Left cardiac atrium (tissue), 4 donors: ENCODE data around the gene TSR3. TPM values are rescaled to one million over a fixed set of nuclear protein-coding genes. Genes with fewer than 3 reads are reported as not detected.

Experiments
- ATAC-seq, 2 donors: fragments of 200-7000 bp; cut with Tn5 transposase; one replicate each; pipeline ENCODE4 v1.9.1; 2020; ENCODE audit warnings: mild to moderate bottlenecking in 2 of 2, moderate library complexity in 2 of 2
- DNase-seq: peaks from one replicate; pipeline ENCODE4 v3.0.0-alpha.2; 2020
- intact Hi-C, 2 donors: fragments of 100-400 bp; cut with DNase I; formaldehyde crosslinking; loops; one replicate each; pipeline versions ENCODE4 v1.14.1 to v1.15.1; 2022 to 2023
- total RNA-seq, 2 donors: library from RNA; stranded (reverse); fragmentation: NEBNext Ultra II Directional; extraction: Animal tissue kit (Norgen Biotek cat#: 25700); gene quantifications; one replicate each; pipeline ENCODE4 v1.2.1, GENCODE V29; 2021
- donor health status: DM: no; HTN: yes; CAD: no.
- donor health status: DM: no; HTN: yes; CAD: no; lungs with severe emphysema.
- donor health status: DM: yes; HTN: yes; CAD: no.
- donor health status: Dilated cardiomyopathy.

The TSR3 gene
- total RNA-seq, 2 donors from 2014 or later = 44.5 to 59.1 TPM

- DNase-seq = no peak
- intact Hi-C loops = no loop called here
- no peak for ATAC-seq
Measured at GRCh38 chr16:1315081-1316032, 36.3 kb downstream of the TSR3 start.

DNA sequence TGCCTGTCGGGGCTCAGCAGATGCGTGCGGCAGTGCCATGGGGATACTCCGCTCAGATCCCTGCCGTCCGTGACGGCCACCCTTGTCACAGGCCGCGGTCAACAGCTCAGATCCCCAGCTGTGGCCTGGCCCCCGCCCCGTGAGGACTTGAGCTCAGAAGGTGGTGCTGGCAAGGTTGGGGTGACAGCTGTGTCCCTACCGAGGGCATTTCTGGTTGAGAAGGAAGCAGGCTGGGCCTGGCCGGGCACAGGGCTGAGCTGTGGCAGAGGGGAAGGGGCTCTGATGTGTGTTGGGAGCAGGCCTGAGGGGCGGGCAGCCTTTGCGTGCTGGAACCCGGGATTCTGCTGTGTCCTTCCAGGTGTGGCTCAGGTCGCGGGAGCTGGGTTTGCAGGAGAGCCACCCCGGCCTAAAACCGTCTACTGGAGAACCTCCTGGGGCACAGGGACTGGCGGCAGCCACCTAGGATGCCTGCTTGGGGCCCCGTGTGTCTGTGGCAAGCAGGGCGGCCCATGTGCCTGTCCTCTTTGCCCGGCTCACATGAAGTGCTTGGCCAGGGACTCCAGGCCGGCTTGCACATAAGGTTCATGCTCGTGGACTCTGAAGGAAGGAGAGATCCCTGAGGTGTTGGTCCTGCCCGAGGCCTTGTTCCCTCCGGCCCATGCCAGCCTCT, 37.1 kb downstream of the TSR3 start:
- intact Hi-C loops = no loop called here
- ATAC-seq = no peak

GRCh38 chr16:1313721-1314369, 37.8 kb downstream of the TSR3 start:
- DNase-seq = no peak
- intact Hi-C loops = no loop called here
- ATAC-seq = no peak

More for the DNA sequence above, 37.1 kb downstream of the TSR3 start:
- no peak for DNase-seq

DNA sequence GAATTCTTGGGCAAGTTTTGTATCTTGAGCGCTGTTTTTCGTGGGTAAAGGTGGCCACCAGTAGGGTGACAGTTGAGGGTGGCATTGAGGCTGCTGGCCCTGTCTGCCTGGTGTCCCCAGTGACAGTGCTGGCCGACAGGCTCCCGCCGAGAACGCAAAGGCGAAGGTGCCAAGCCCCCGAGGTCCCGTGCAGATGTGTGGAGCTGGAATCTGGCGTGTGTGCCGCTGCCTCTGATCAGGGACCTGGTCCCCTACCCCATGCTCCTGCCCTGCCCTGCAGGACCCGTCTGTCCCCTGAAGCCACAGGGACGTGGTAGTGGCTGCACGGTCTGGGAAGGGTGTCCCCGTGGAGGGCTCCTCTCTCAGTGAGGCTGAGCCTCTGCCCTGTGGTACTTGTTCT, 38.8 kb downstream of the TSR3 start:
- ATAC-seq (no peak), DNase-seq (no peak)
- intact Hi-C loops = no loop called here

DNA sequence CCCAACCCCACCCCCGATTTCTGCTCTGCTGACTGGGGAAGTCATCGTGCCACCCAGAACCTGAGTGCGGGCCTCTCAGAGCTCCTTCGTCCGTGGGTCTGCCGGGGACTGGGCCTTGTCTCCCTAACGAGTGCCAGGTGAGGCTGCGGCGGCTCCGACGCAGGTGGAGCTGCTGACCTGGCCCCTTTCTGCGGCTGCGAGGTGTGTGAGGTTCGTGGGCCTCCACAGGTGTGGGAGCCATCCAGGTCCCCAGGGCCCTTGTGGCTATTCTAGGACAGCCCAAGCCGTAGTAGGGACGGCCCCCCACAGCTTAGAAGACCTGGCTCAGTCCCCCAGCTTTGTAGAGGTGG, 39.2 kb downstream of the TSR3 start:
- ATAC-seq (no peak), DNase-seq (no peak)
- intact Hi-C loops = no loop called here

GRCh38 chr16:1311738-1312466, 39.8 kb downstream of the TSR3 start:
- no peak for DNase-seq
- intact Hi-C loops = no loop called here
- ATAC-seq = peak in 1 of 2 donors; percentile 4

DNA sequence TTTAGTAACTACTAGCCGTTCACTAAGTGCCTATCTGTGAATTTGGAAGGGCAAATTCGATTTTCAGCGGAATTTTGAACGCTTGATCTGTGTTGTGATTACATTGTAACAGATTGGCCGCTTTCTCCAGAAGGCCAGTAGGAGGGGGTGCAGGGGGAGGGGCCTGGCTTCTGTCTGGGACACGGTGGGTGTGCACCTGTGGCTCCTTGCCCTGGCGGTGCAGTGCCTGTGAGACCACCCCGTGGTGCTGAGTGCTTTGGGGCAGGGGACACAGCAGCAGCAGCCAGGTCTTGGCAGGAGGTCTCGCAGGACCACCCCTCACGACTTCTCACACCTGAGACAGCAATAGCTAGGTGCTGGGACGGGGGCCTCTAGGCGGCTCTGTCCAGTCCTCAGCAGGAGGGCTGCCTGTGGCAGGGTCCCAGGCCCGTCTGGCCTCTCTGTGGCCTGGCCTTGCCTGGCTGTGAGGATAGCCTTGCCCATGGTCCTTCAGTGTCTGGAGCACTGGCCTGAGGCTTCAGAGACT, 40.4 kb downstream of the TSR3 start:
- intact Hi-C loops = no loop called here
- ATAC-seq = no peak
- DNase-seq = no peak

DNA sequence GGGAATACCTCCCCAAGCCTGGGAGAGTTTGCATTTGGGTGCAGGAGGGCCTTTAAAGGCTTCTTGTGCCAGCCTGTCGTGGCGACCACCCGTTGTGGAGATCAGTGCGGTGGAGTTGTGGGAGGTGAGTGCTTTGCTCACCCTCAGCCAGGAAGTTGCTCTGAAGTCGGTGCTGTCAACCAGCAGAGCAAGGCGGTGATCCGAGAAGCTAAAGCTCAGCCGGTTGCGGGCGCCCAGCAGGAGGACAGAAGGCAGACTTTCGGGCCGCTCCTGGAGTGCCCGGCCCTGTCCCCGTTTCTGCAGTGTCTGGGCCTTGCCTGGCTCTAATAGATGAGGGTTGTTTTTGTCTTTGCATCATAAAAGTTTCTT, 40.9 kb downstream of the TSR3 start:
- intact Hi-C loops = no loop called here
- DNase-seq (no peak), ATAC-seq (no peak)

DNA sequence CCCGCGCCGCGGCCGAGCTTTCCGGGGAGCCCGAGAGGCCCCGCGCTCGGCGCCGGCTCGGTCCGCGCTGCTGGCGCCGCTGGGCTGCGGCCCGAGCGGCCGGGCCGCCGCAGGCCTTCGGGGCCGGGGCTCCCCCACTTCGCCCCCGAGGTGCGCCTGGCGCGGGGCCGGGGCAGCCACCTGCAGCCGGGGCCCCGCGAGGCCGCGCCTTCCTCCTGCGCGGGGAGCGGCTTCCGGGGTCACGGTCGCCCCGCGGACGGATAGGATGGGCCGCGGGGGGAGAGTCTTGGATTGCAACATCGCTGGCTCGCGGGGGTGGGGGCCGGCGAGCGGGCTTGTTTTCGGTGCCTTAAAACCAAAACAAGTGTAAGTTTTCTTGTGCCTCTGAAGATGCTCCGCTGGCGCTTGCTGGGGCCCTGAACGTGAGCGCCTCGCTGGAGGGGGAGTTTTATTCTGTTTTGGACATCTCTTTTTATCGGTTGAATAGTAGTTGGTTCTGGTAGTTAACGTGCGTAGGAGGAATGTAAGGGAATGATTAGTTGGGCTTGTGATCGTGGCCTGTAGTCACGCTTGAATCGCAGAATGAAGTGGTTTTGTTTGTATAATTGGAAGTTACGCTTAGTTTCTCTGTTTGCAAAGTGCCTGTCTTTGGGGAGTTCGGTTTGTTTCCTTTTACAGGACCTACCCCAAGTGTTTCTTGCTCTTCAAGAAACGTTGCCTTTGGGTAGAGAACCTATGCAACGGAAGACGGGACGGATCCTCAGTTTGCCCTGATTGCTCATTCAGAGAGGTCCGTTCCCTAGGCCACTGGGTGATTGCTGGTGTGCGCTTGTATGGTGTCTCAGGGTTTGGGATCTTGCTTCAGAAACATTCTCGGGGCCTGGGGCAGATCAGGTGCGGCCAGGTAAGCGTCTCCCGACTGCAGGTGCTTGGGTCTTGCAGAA, 41.5 kb downstream of the TSR3 start:
- intact Hi-C loops = no loop called here
- ATAC-seq = peak in 1 of 2 donors; percentile 4
- DNase-seq = peak; percentile 64

DNA sequence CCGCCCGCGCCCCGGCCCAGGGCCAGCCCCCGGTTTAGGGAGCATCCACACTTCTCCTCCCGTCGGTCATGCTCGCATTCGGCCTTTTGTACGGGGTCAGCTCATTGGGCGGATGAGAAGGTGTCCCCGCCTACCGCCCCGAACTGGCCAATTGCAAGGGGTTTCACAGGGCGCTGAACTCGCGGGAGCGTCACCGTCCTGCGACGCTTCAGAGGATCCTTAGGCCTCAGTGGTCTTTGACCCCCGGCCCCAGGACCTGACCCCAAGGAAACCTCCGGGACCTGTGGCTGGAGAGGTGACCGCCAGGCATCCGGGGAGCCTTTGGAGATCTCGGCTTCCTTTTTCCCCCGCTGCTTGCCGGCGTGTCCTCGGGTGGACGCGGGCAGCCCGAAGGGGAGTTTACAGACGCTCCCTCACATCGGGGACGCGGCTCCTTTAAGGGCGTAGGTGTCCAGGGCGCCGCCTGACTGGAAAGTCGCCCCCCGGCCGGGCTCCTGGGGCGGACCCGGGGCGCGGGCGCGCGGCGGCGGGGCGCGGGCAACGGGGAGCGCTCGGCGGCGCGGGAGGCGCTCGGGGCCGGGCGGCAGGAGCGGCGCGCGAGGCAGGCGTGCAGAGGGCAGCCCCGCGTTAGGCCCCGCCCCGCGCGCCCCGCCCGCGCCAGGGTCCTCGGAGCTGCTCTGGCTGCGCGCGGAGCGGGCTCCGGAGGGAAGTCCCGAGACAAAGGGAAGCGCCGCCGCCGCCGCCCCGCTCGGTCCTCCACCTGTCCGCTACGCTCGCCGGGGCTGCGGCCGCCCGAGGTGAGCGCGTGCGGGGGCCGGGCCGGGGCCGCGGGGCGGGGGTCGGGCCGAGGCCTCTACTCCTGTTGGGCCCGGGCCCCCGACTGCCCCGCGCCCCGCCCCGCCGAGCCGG, 42.4 kb downstream of the TSR3 start, which contains the start of gene UBE2I:
Gene UBE2I (plus strand): TSS at position 660 of the 909 bp plus-strand sequence. CDS start 4,395 bp downstream, outside the sequence.
- intact Hi-C loops = no loop called here
- peak; percentile 92 to 93 for ATAC-seq
- DNase-seq = peak; percentile 97

DNA sequence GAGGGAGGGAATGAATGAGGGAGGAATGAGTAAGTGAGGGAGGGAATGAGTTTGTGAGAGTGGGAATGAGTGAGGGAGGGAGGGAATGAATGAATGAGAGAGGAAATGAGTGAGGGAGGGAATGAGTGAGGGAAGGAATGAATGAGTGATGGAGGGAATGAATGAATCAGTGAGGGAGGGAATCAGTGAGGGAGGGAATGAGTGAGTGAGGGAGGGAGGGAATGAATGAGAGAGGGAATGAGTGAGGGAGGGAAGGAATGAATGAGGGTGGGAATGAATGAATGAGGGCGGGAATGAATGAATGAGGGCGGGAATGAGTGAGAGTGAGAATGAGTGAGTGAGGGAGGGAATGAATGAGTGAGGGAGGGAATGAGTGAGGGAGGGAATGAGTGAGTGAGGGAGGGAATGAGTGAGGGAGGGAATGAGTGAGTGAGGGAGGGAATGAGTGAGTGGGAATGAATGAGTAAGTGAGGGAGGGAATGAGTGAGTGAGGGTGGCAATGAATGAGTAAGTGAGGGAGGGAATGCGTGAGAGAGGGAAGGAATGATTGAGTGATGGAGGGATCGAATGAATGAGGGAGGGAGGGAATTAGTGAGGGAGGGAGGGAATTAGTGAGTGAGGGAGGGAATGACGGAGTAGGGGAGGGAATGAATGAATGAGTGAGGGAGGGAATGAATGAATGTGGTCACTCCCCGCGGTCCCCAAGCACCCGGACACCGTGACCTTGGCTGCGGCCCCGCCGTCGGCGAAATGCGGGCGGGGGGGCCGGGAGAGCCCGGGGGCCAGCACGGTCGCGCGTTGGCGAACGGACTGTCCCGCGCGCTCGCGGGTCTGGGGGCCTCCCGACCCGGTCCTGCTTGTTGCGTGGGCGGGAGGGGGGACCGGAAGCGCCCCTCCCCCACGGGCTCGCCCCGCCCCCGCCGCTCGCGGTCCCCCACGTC, 43.4 kb downstream of the TSR3 start:
- DNase-seq = no peak
- ATAC-seq = peak; percentile 38 to 49
- intact Hi-C loops = no loop called here

DNA sequence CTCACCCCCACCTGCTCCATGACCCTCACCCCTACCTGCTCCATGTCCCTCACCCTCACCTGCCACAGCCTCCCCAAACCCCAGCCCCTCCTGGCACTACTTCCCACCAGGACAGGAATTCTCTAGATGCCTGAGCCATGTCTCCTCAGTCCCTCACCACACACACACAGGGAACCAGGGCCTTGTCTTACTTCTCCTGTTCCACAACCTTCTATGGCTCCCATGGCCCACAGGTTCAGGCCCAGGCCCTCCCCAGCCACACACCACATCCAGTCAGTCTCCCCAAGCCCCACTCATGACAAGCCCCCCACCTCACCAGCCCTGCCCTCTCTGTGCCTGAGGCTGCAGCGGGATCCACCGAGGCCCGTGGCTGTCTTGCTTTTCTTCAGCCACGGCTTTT, 45.3 kb downstream of the TSR3 start:
- ATAC-seq (no peak), DNase-seq (no peak)
- intact Hi-C loops = no loop called here

GRCh38 chr16:1305823-1306222, 45.9 kb downstream of the TSR3 start:
- no peak for DNase-seq
- ATAC-seq = no peak
- intact Hi-C loops = no loop called here

- intact Hi-C loops = no loop called here
- DNase-seq = no peak
- no peak for ATAC-seq
Measured at GRCh38 chr16:1301562-1301961, 50.1 kb downstream of the TSR3 start.

DNA sequence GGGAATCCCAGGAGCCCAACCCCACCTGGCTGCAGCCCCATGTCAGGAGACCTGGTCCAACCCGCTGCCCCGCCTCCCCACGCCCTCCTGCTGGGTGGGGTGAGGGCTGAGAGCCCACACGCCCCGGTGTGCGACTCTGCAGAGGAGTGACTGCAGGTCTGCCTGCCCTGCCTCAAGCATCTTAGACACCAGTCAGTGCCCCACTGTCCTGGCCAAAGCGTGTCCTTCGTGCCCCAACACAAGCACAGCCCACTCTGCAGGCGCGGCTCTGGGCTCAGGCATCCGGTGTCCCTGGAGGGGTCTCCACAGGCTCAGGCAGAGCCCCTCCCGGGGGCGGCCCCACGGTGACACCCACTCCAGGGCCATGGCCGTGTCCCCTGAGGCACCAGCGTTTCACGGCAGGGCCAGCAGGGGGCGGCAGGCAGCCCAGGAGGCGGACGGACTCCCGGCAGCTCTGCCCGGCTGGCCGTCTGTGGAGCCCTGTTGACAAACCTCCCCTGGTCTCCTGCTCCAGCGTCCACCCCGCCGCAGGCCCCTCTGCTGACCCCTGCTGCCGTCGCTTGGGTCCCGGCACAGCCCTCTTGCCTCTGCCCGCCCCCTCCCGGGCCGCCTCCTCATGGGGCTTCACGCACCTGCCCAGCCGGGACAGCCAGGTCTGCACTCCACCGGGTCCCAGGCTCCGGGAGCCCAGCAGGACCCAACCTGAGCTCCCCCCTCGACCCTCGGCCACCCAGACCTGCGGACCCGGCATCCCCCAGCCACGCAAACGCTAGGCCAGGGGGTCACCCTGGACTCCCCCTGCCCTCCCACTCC, 50.8 kb downstream of the TSR3 start:
- DNase-seq (peak; percentile 71), ATAC-seq (peak; percentile 62 to 76)
- intact Hi-C loops = no loop called here
